Endothelial cell (in vitro differentiated cells): ENCODE data around the gene SGO1. TPM values are rescaled to one million over a fixed set of nuclear protein-coding genes. Genes with fewer than 3 reads are reported as not detected.

Source experiments
- DNase-seq: peaks from one replicate; pipeline ENCODE4 v3.0.0; 2021; ENCODE audit warnings: low spot score
- H3K27ac Mint-ChIP-seq: one replicate; pipeline ENCODE4 v1.8.0; 2021; ENCODE audit warnings: mixed read lengths, inconsistent platforms; ENCODE audit not compliant: unreplicated experiment
- H3K27me3 Mint-ChIP-seq: one replicate; pipeline ENCODE4 v1.8.0; 2021; ENCODE audit warnings: mild to moderate bottlenecking, moderate library complexity, mixed read lengths, inconsistent platforms; ENCODE audit not compliant: unreplicated experiment
- H3K36me3 Mint-ChIP-seq: one replicate; pipeline ENCODE4 v1.8.0; 2021; ENCODE audit warnings: mild to moderate bottlenecking, low read depth, mixed read lengths, inconsistent platforms; ENCODE audit not compliant: unreplicated experiment
- H3K4me1 Mint-ChIP-seq: one replicate; pipeline ENCODE4 v1.8.0; 2021; ENCODE audit warnings: mild to moderate bottlenecking, mixed read lengths, inconsistent platforms; ENCODE audit not compliant: unreplicated experiment
- H3K4me3 Mint-ChIP-seq: one replicate; pipeline ENCODE4 v1.8.0; 2021; ENCODE audit warnings: mild to moderate bottlenecking, mixed read lengths, inconsistent platforms; ENCODE audit not compliant: unreplicated experiment
- H3K9me3 Mint-ChIP-seq: one replicate; pipeline ENCODE4 v1.8.0; 2021; ENCODE audit warnings: mixed read lengths, inconsistent platforms; ENCODE audit not compliant: unreplicated experiment
- CTCF ChIP-seq: fragments of 200-600 bp; sonication (generic); IDR thresholded peaks from one replicate; pipeline ENCODE4 v1.5.0; 2021; ENCODE audit warnings: antibody characterized with exemption; ENCODE audit not compliant: unreplicated experiment
- total RNA-seq: library from RNA; stranded (reverse); fragmentation: NEBNext Ultra II Directional; extraction: Animal tissue kit (Norgen Biotek cat#: 25700); gene quantifications from one replicate; pipeline ENCODE4 v1.2.1, GENCODE V29; 2021; ENCODE audit not compliant: unreplicated experiment

SGO1 gene
- total RNA-seq, 1 donor from 2014 or later, result 8.1 TPM

GRCh38 chr3:20201143-20201542, 15.1 kb upstream of the SGO1 start:
- no peaks in the 10 kb centered on the region for H3K27me3 Mint-ChIP-seq
- no peak for TF ChIP-seq CTCF
- peaks cover 2% of the 10 kb centered on the region for H3K4me1 Mint-ChIP-seq
- no peaks in the 10 kb centered on the region for H3K9me3 Mint-ChIP-seq
- H3K27ac Mint-ChIP-seq, result no peak overlapping the region
- no peak for DNase-seq
- no peaks in the 10 kb centered on the region for H3K36me3 Mint-ChIP-seq
- H3K4me3 Mint-ChIP-seq, result no peak overlapping the region

GRCh38 chr3:20197775-20198174, 11.8 kb upstream of the SGO1 start:
- no peaks in the 10 kb centered on the region for H3K9me3 Mint-ChIP-seq
- H3K36me3 Mint-ChIP-seq, result no peaks in the 10 kb centered on the region
- no peak for TF ChIP-seq CTCF
- no peak overlapping the region for H3K27ac Mint-ChIP-seq
- DNase-seq, result no peak
- H3K4me1 Mint-ChIP-seq, result peaks cover 2% of the 10 kb centered on the region
- no peaks in the 10 kb centered on the region for H3K27me3 Mint-ChIP-seq
- no peak overlapping the region for H3K4me3 Mint-ChIP-seq

- no peak overlapping the region for H3K4me3 Mint-ChIP-seq
- H3K9me3 Mint-ChIP-seq, result no peaks in the 10 kb centered on the region
- no peaks in the 10 kb centered on the region for H3K27me3 Mint-ChIP-seq
- H3K27ac Mint-ChIP-seq, result no peak overlapping the region
- DNase-seq, result no peak
- no peaks in the 10 kb centered on the region for H3K4me1 Mint-ChIP-seq
- H3K36me3 Mint-ChIP-seq, result no peaks in the 10 kb centered on the region
- TF ChIP-seq CTCF, result no peak
Measured at GRCh38 chr3:20194793-20195460, 8.9 kb upstream of the SGO1 start.

GRCh38 chr3:20190991-20191390, 5.0 kb upstream of the SGO1 start:
- Mint-ChIP-seq H3K4me3 (no peak overlapping the region), H3K4me1 (no peaks in the 10 kb centered on the region), H3K36me3 (no peaks in the 10 kb centered on the region), H3K27ac (no peak overlapping the region), H3K9me3 (no peaks in the 10 kb centered on the region), H3K27me3 (no peaks in the 10 kb centered on the region)
- no peak for TF ChIP-seq CTCF
- no peak for DNase-seq

- no peak for TF ChIP-seq CTCF
- no peak for DNase-seq
- no peak overlapping the region for H3K4me3 Mint-ChIP-seq
- H3K27ac Mint-ChIP-seq, result no peak overlapping the region
- no peaks in the 10 kb centered on the region for H3K27me3 Mint-ChIP-seq
- H3K36me3 Mint-ChIP-seq, result no peaks in the 10 kb centered on the region
- no peaks in the 10 kb centered on the region for H3K9me3 Mint-ChIP-seq
- H3K4me1 Mint-ChIP-seq, result peaks cover 3% of the 10 kb centered on the region
Measured at GRCh38 chr3:20186600-20187004, 596 bp upstream of the SGO1 start.
